ENCODE data around the gene DACH1.

DACH1 gene

DNA sequence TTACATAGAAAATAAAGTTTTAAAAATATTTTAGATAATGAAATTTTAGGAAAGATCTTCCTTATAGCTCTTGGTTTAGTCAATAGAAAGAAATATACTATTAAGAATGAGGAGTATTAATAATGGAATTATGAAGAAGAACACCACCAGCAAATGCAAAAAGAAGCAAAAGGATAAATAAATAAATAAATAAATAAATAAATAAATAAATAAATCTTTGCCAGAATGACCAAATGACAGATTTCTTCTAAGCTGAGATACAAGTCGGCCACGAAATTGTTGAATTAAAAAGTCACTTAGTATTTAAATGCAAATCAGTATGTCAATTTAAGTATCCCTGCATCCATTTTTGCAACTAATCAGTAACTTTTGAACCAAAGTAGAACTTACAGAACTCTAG, 95.9 kb downstream of the DACH1 start:
- Histone ChIP-seq H3K9ac (ENCODE audit: low read depth, low read length) (no peak overlapping the region), H3K4me1 (ENCODE audit: control insufficient read depth, insufficient read depth, low read length) (no peaks in the 10 kb centered on the region), H3K4me3 (ENCODE audit: low read length) (no peak overlapping the region), H3K27me3 (ENCODE audit: control insufficient read depth, insufficient read depth, low read length) (no peaks in the 10 kb centered on the region), H3K36me3 (ENCODE audit: insufficient read depth, low read length) (no peaks in the 10 kb centered on the region), H3K4me2 (ENCODE audit: low read length) (no peak overlapping the region), H3K9me3 (replicated peaks; ENCODE audit: low read length) (no peaks in the 10 kb centered on the region)

GRCh38 chr13:71770710-71771109, 96.3 kb downstream of the DACH1 start:
- Histone ChIP-seq H3K4me1 (ENCODE audit: control insufficient read depth, insufficient read depth, low read length) (no peaks in the 10 kb centered on the region), H3K4me3 (ENCODE audit: low read length) (no peak overlapping the region), H3K9ac (ENCODE audit: low read depth, low read length) (no peak overlapping the region), H3K36me3 (ENCODE audit: insufficient read depth, low read length) (no peaks in the 10 kb centered on the region), H3K27me3 (ENCODE audit: control insufficient read depth, insufficient read depth, low read length) (no peaks in the 10 kb centered on the region), H3K4me2 (ENCODE audit: low read length) (no peak overlapping the region), H3K9me3 (replicated peaks; ENCODE audit: low read length) (no peaks in the 10 kb centered on the region)

DNA sequence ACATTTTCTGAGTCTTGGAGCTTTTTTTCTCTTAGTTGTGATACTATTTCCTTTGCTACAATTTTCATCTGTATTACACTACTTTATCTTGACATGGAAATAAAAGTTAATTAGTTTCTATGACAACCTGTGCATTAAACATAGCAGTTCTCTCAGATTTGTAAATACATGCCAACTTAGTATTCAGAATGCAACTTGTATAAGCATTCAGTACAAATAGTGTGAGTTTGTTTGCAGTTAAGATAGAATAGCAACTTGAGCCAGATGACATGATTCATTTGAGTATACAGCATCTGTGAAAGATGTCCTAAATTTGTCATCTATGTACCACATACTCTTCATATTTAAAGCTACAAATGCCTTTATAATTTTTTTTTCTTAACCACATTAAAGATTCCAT, 98.1 kb downstream of the DACH1 start:
- no peaks in the 10 kb centered on the region for H3K27me3 ChIP-seq (ENCODE audit: control insufficient read depth, insufficient read depth, low read length)
- H3K9me3 ChIP-seq (replicated peaks; ENCODE audit: low read length), result no peaks in the 10 kb centered on the region
- no peaks in the 10 kb centered on the region for H3K4me1 ChIP-seq (ENCODE audit: control insufficient read depth, insufficient read depth, low read length)
- H3K36me3 ChIP-seq (ENCODE audit: insufficient read depth, low read length), result no peaks in the 10 kb centered on the region
- H3K4me3 ChIP-seq (ENCODE audit: low read length), result no peak overlapping the region
- no peak overlapping the region for H3K4me2 ChIP-seq (ENCODE audit: low read length)
- no peak overlapping the region for H3K9ac ChIP-seq (ENCODE audit: low read depth, low read length)

- H3K9me3 ChIP-seq (replicated peaks; ENCODE audit: low read length), result no peaks in the 10 kb centered on the region
Measured at GRCh38 chr13:71759651-71760511, 107.1 kb downstream of the DACH1 start.

GRCh38 chr13:71758828-71759227, 108.2 kb downstream of the DACH1 start:
- Histone ChIP-seq H3K4me2 (ENCODE audit: low read length) (no peak overlapping the region), H3K4me3 (ENCODE audit: low read length) (no peak overlapping the region), H3K27me3 (ENCODE audit: control insufficient read depth, insufficient read depth, low read length) (no peaks in the 10 kb centered on the region), H3K9me3 (replicated peaks; ENCODE audit: low read length) (no peaks in the 10 kb centered on the region), H3K4me1 (ENCODE audit: control insufficient read depth, insufficient read depth, low read length) (no peaks in the 10 kb centered on the region), H3K9ac (ENCODE audit: low read depth, low read length) (no peak overlapping the region), H3K36me3 (ENCODE audit: insufficient read depth, low read length) (no peaks in the 10 kb centered on the region)

More at GRCh38 chr13:71759651-71760511, 107.1 kb downstream of the DACH1 start:
- Histone ChIP-seq H3K27me3 (ENCODE audit: control insufficient read depth, insufficient read depth, low read length) (no peaks in the 10 kb centered on the region), H3K9ac (ENCODE audit: low read depth, low read length) (no peak overlapping the region), H3K4me1 (ENCODE audit: control insufficient read depth, insufficient read depth, low read length) (no peaks in the 10 kb centered on the region), H3K4me3 (ENCODE audit: low read length) (no peak overlapping the region), H3K4me2 (ENCODE audit: low read length) (no peak overlapping the region), H3K36me3 (ENCODE audit: insufficient read depth, low read length) (no peaks in the 10 kb centered on the region)

- Histone ChIP-seq H3K4me1 (ENCODE audit: control insufficient read depth, insufficient read depth, low read length) (no peaks in the 10 kb centered on the region), H3K27me3 (ENCODE audit: control insufficient read depth, insufficient read depth, low read length) (no peaks in the 10 kb centered on the region), H3K4me3 (ENCODE audit: low read length) (no peak overlapping the region), H3K9me3 (replicated peaks; ENCODE audit: low read length) (no peaks in the 10 kb centered on the region), H3K4me2 (ENCODE audit: low read length) (no peak overlapping the region), H3K36me3 (ENCODE audit: insufficient read depth, low read length) (no peaks in the 10 kb centered on the region), H3K9ac (ENCODE audit: low read depth, low read length) (no peak overlapping the region)
Measured at GRCh38 chr13:71754407-71754974, 112.5 kb downstream of the DACH1 start.

DNA sequence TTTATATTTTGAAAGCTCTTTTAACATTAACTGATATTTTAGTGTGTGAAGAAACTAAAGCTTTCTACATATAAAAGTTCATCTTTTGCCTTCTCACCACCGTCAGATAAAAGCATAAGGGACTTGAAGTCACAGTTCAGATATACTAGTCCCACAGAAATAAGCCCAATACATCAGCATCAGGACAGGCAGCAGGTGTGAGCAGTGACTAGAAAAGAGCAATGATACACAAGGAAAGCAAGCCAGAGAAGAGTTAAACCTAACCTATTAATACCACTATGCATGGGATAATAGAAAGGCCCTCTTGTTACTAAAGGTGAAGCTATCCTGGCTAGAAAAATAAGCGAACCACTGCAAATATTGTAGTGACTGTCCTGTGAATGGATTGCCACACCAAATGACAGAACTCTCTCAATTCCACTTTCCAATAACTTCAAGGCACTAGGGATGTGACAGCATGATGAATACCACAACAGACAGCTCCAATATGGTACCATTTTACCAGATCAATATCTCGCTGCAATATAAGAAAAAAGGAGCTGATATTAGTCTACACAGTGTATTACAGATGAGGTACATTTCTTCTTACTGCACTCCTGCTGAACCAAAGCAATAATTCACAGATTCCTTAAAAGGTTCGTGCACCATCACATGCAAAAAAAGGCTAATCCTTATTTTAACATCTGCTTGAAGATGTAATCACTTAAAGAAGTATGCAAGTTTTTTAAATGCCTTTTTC, 114.1 kb downstream of the DACH1 start:
- Histone ChIP-seq H3K4me3 (ENCODE audit: low read length) (no peak overlapping the region), H3K9me3 (replicated peaks; ENCODE audit: low read length) (no peaks in the 10 kb centered on the region), H3K36me3 (ENCODE audit: insufficient read depth, low read length) (no peaks in the 10 kb centered on the region), H3K9ac (ENCODE audit: low read depth, low read length) (no peak overlapping the region), H3K4me1 (ENCODE audit: control insufficient read depth, insufficient read depth, low read length) (no peaks in the 10 kb centered on the region), H3K4me2 (ENCODE audit: low read length) (no peak overlapping the region), H3K27me3 (ENCODE audit: control insufficient read depth, insufficient read depth, low read length) (no peaks in the 10 kb centered on the region)

DNA sequence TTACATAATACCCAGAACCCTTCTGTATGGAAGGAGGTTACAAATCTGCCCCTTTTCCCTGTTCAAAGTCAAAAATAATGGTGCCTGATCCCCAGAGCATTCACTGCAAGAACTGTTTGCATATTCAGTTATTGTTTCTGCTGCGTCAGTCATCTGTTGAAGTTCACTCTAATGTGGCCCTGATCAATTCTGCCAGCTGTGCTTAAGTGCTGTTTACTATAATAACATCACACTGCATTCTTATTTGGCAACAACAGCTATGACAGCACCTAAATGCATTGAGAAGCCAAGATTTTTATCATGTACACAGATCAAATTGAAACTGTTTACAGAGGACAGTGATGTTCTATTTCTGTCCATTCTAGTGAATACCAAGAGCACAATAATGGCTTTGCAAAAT, 115.9 kb downstream of the DACH1 start:
- H3K9ac ChIP-seq (ENCODE audit: low read depth, low read length), result no peak overlapping the region

GRCh38 chr13:71730267-71730666, 136.7 kb downstream of the DACH1 start:
- Histone ChIP-seq H3K27me3 (ENCODE audit: control insufficient read depth, insufficient read depth, low read length) (no peaks in the 10 kb centered on the region), H3K9ac (ENCODE audit: low read depth, low read length) (no peak overlapping the region), H3K36me3 (ENCODE audit: insufficient read depth, low read length) (no peaks in the 10 kb centered on the region), H3K4me2 (ENCODE audit: low read length) (no peak overlapping the region), H3K4me3 (ENCODE audit: low read length) (no peak overlapping the region), H3K4me1 (ENCODE audit: control insufficient read depth, insufficient read depth, low read length) (no peaks in the 10 kb centered on the region), H3K9me3 (replicated peaks; ENCODE audit: low read length) (no peaks in the 10 kb centered on the region)

More for the DNA sequence above, 115.9 kb downstream of the DACH1 start:
- no peaks in the 10 kb centered on the region for H3K27me3 ChIP-seq (ENCODE audit: control insufficient read depth, insufficient read depth, low read length)
- H3K4me2 ChIP-seq (ENCODE audit: low read length), result no peak overlapping the region
- no peak overlapping the region for H3K4me3 ChIP-seq (ENCODE audit: low read length)
- no peaks in the 10 kb centered on the region for H3K4me1 ChIP-seq (ENCODE audit: control insufficient read depth, insufficient read depth, low read length)
- H3K9me3 ChIP-seq (replicated peaks; ENCODE audit: low read length), result no peaks in the 10 kb centered on the region
- H3K36me3 ChIP-seq (ENCODE audit: insufficient read depth, low read length), result no peaks in the 10 kb centered on the region

DNA sequence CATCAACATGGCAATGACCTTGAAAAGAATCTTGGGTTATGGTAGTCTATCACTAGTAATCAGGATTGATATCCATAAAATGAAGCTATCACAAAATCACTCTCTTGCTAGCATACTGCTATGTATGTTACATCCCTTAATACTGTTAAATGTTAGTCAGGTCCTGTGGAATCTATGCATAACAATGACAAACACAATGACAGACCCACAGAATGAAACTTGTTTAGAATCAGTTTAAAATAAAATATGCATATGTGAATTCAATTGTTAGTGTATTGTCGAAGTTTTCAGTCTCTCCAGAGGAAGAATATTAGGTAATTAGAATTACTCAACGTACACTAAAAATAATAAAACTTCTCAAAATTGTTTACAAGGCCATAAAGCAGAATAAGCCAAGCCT, 137.6 kb downstream of the DACH1 start:
- Histone ChIP-seq H3K4me2 (ENCODE audit: low read length) (no peak overlapping the region), H3K4me1 (ENCODE audit: control insufficient read depth, insufficient read depth, low read length) (no peaks in the 10 kb centered on the region), H3K36me3 (ENCODE audit: insufficient read depth, low read length) (no peaks in the 10 kb centered on the region), H3K9me3 (replicated peaks; ENCODE audit: low read length) (no peaks in the 10 kb centered on the region), H3K4me3 (ENCODE audit: low read length) (no peak overlapping the region), H3K9ac (ENCODE audit: low read depth, low read length) (no peak overlapping the region), H3K27me3 (ENCODE audit: control insufficient read depth, insufficient read depth, low read length) (no peaks in the 10 kb centered on the region)

DNA sequence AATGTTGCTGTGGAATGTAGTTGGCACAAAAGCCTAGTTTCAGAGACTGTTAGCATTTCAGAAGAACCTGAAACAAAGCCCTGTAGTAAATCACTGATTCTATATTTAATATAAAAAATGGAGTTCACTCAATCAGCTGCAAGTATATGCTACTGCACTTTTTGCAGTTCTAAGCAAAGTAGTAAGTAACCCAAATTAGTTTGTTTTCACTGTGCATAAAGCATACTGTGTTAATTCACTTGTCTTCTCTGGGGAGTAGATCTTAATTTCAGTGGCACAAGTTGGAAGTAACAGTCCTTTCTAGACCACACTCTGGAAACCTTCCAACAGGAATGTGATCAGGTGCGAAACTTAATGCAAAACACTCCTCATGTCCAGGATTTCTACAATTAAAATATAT, 139.3 kb downstream of the DACH1 start:
- H3K36me3 ChIP-seq (ENCODE audit: insufficient read depth, low read length), result no peaks in the 10 kb centered on the region
- no peaks in the 10 kb centered on the region for H3K9me3 ChIP-seq (replicated peaks; ENCODE audit: low read length)
- H3K4me2 ChIP-seq (ENCODE audit: low read length), result no peak overlapping the region
- H3K4me3 ChIP-seq (ENCODE audit: low read length), result no peak overlapping the region
- H3K9ac ChIP-seq (ENCODE audit: low read depth, low read length), result no peak overlapping the region
- H3K27me3 ChIP-seq (ENCODE audit: control insufficient read depth, insufficient read depth, low read length), result no peaks in the 10 kb centered on the region
- H3K4me1 ChIP-seq (ENCODE audit: control insufficient read depth, insufficient read depth, low read length), result no peaks in the 10 kb centered on the region

Data from skeletal muscle satellite cell (primary cell).